ENCODE measurements around the gene BABAM2.

DNA sequence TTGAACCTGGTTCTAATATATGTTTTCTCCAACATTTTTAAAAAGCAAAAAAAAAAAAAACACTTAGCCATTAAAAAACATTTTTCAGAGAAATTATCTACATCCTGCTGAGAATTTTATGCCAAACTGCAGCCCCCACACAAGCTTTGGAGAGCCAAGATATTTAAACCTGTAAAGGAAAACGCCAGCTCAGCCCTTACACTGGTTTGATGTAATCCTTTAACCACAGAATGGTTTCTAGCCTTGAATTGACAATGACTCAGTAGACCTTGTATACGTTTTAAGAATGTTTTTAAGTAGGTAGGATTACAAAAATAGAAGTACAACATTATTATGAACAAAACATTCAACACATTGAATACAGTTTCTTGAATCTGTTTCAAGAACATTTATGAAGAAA, 113.6 kb downstream of the BABAM2 start:
- TF ChIP-seq, protein P1, sequence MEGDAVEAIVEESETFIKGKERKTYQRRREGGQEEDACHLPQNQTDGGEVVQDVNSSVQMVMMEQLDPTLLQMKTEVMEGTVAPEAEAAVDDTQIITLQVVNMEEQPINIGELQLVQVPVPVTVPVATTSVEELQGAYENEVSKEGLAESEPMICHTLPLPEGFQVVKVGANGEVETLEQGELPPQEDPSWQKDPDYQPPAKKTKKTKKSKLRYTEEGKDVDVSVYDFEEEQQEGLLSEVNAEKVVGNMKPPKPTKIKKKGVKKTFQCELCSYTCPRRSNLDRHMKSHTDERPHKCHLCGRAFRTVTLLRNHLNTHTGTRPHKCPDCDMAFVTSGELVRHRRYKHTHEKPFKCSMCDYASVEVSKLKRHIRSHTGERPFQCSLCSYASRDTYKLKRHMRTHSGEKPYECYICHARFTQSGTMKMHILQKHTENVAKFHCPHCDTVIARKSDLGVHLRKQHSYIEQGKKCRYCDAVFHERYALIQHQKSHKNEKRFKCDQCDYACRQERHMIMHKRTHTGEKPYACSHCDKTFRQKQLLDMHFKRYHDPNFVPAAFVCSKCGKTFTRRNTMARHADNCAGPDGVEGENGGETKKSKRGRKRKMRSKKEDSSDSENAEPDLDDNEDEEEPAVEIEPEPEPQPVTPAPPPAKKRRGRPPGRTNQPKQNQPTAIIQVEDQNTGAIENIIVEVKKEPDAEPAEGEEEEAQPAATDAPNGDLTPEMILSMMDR (IDR thresholded peaks at IDR 0.05; ENCODE audit: insufficient read depth, low read depth, low read length), result no peak
- no peak for TF ChIP-seq EZH2 (IDR thresholded peaks at IDR 0.05; ENCODE audit: insufficient read depth, low read length)
